BE2C (cell line): Measurements from ENCODE around the gene RALGAPB.

ENCODE experiments used
- DNase-seq: peaks from one replicate; pipeline ENCODE4 v3.0.0-alpha.2; 2020
- H3K27me3 ChIP-seq: fragments of 250-450 bp; sonication (Bioruptor Pico); 2 replicates; pipeline ENCODE4 v1.5.1; 2020; ENCODE audit warnings: mild to moderate bottlenecking
- H3K36me3 ChIP-seq: fragments of 250-450 bp; sonication (Bioruptor Pico); 2 replicates; pipeline ENCODE4 v1.5.1; 2020; ENCODE audit warnings: mild to moderate bottlenecking
- H3K4me1 ChIP-seq: fragments of 250-450 bp; sonication (Bioruptor Pico); 2 replicates; pipeline ENCODE4 v1.5.1; 2020
- H3K4me3 ChIP-seq: 2 replicates; pipeline ENCODE4 v1.5.1; 2011; ENCODE audit warnings: low read depth, low read length
- H3K9me3 ChIP-seq: fragments of 250-450 bp; sonication (Bioruptor Pico); 2 replicates; pipeline ENCODE4 v1.5.1; 2020
- CTCF ChIP-seq: IDR thresholded peaks from 2 replicates; pipeline ENCODE4 v1.5.1; 2012; ENCODE audit warnings: mild to moderate bottlenecking, low read depth, low read length

The RALGAPB gene

GRCh38 chr20:38626921-38627659 is 154.4 kb downstream of the RALGAPB start:
- no peaks in the 10 kb centered on the region for H3K27me3 ChIP-seq
- H3K9me3 ChIP-seq = no peaks in the 10 kb centered on the region
- H3K36me3 ChIP-seq = no peaks in the 10 kb centered on the region
- H3K4me1 ChIP-seq = no peaks in the 10 kb centered on the region
- no peak for DNase-seq
- H3K4me3 ChIP-seq = no peak overlapping the region
- TF ChIP-seq CTCF = no peak
